ENCODE results near the gene PCDHGB2.

DNA sequence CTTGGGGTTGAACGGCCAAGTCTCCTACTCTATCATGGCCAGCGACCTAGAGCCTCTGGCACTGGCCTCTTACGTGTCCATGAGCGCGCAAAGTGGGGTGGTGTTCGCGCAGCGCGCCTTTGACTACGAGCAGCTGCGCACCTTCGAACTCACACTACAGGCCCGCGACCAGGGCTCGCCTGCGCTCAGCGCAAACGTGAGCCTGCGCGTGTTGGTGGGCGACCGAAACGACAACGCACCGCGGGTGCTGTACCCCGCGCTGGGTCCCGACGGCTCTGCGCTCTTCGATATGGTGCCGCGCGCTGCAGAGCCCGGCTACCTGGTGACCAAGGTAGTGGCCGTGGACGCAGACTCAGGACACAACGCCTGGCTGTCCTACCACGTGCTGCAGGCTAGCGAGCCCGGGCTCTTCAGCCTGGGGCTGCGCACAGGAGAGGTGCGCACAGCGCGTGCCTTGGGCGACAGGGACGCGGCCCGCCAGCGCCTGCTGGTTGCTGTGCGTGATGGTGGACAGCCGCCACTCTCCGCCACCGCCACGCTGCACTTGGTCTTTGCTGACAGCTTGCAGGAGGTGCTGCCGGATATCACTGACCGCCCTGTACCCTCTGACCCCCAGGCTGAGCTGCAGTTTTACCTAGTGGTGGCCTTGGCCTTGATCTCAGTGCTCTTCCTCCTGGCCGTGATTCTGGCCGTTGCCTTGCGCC, 39.9 kb downstream of the PCDHGB2 start:
- TF ChIP-seq, protein P1, sequence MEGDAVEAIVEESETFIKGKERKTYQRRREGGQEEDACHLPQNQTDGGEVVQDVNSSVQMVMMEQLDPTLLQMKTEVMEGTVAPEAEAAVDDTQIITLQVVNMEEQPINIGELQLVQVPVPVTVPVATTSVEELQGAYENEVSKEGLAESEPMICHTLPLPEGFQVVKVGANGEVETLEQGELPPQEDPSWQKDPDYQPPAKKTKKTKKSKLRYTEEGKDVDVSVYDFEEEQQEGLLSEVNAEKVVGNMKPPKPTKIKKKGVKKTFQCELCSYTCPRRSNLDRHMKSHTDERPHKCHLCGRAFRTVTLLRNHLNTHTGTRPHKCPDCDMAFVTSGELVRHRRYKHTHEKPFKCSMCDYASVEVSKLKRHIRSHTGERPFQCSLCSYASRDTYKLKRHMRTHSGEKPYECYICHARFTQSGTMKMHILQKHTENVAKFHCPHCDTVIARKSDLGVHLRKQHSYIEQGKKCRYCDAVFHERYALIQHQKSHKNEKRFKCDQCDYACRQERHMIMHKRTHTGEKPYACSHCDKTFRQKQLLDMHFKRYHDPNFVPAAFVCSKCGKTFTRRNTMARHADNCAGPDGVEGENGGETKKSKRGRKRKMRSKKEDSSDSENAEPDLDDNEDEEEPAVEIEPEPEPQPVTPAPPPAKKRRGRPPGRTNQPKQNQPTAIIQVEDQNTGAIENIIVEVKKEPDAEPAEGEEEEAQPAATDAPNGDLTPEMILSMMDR (optimal IDR thresholded peaks at IDR 0.05 in 1 of 3, IDR thresholded peaks at IDR 0.05 in 1 of 3, conservative IDR thresholded peaks at IDR 0.05 in 1 of 3; ENCODE audit: extremely low read depth in 1 of 3, insufficient read depth in 2 of 3, low read length in 3 of 3) = no peak
- no peak for TF ChIP-seq EZH2 (IDR thresholded peaks at IDR 0.05; ENCODE audit: low read length)
